ENCODE data around the gene SRC.

DNA sequence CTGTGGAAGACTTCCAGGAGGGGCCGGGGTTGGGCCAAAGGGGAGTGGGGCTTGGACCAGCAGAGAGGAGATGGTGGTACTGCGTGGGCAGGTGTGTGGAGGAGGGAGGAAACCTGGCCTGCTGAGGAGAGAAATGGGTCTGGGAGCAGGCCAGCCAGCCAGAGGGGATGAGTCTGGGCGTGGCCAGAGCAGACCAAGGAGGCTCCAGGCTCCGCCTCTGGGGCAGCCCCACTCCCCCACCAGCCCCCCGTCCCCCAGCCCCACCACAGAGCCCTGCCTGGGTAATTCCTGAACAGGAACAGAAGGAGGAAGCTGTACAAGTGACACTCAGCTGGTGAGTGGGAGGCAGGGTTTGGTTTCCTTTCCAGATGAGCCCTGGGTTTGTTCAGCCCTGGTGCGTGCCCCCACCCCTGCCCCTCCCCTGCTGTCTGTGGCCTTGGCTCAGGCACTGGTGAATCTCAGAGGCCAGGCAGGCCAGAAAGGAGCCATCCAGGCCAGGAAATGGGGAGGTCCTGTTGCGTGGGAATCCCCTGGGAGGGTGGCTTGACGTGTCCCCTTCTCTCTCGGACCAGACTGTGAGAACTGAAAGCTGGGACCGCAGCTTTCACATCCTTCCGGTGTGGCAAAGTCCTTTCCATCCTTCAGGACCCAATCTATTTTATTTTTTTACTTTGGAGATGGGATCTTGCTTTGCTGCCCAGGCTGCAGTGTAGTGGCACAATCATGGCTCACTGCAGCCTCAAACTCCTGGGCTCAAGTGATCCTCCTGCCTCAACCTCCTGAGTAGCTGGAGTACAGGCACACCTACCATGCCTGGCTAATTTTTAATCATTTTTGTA is 9.4 kb upstream of the SRC start:
- no peak for TF ChIP-seq EZH2phosphoT487 (IDR thresholded peaks at IDR 0.05; ENCODE audit: unreplicated experiment)
- TF ChIP-seq, protein P1, sequence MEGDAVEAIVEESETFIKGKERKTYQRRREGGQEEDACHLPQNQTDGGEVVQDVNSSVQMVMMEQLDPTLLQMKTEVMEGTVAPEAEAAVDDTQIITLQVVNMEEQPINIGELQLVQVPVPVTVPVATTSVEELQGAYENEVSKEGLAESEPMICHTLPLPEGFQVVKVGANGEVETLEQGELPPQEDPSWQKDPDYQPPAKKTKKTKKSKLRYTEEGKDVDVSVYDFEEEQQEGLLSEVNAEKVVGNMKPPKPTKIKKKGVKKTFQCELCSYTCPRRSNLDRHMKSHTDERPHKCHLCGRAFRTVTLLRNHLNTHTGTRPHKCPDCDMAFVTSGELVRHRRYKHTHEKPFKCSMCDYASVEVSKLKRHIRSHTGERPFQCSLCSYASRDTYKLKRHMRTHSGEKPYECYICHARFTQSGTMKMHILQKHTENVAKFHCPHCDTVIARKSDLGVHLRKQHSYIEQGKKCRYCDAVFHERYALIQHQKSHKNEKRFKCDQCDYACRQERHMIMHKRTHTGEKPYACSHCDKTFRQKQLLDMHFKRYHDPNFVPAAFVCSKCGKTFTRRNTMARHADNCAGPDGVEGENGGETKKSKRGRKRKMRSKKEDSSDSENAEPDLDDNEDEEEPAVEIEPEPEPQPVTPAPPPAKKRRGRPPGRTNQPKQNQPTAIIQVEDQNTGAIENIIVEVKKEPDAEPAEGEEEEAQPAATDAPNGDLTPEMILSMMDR (conservative IDR thresholded peaks at IDR 0.05; ENCODE audit: low read depth in 2 of 2), result no peak
- no peak for TF ChIP-seq POLR2AphosphoS5 (IDR thresholded peaks at IDR 0.05; ENCODE audit: low read depth)
- no peak for TF ChIP-seq EZH2 (IDR thresholded peaks at IDR 0.05; ENCODE audit: low read depth, unreplicated experiment)
- TF ChIP-seq CREB1 (CRISPR knock-in tag; IDR thresholded peaks at IDR 0.05; ENCODE audit: low read depth), result no peak
- no peak for TF ChIP-seq JUNB (IDR thresholded peaks at IDR 0.05; ENCODE audit: unreplicated experiment)
- TF ChIP-seq, protein P2, sequence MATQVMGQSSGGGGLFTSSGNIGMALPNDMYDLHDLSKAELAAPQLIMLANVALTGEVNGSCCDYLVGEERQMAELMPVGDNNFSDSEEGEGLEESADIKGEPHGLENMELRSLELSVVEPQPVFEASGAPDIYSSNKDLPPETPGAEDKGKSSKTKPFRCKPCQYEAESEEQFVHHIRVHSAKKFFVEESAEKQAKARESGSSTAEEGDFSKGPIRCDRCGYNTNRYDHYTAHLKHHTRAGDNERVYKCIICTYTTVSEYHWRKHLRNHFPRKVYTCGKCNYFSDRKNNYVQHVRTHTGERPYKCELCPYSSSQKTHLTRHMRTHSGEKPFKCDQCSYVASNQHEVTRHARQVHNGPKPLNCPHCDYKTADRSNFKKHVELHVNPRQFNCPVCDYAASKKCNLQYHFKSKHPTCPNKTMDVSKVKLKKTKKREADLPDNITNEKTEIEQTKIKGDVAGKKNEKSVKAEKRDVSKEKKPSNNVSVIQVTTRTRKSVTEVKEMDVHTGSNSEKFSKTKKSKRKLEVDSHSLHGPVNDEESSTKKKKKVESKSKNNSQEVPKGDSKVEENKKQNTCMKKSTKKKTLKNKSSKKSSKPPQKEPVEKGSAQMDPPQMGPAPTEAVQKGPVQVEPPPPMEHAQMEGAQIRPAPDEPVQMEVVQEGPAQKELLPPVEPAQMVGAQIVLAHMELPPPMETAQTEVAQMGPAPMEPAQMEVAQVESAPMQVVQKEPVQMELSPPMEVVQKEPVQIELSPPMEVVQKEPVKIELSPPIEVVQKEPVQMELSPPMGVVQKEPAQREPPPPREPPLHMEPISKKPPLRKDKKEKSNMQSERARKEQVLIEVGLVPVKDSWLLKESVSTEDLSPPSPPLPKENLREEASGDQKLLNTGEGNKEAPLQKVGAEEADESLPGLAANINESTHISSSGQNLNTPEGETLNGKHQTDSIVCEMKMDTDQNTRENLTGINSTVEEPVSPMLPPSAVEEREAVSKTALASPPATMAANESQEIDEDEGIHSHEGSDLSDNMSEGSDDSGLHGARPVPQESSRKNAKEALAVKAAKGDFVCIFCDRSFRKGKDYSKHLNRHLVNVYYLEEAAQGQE (IDR thresholded peaks at IDR 0.05; ENCODE audit: unreplicated experiment), result no peak
- TF ChIP-seq NANOG (IDR thresholded peaks at IDR 0.05; ENCODE audit: borderline replicate concordance), result no peak
- TF ChIP-seq, protein P3, sequence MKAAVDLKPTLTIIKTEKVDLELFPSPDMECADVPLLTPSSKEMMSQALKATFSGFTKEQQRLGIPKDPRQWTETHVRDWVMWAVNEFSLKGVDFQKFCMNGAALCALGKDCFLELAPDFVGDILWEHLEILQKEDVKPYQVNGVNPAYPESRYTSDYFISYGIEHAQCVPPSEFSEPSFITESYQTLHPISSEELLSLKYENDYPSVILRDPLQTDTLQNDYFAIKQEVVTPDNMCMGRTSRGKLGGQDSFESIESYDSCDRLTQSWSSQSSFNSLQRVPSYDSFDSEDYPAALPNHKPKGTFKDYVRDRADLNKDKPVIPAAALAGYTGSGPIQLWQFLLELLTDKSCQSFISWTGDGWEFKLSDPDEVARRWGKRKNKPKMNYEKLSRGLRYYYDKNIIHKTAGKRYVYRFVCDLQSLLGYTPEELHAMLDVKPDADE (IDR thresholded peaks at IDR 0.05), result no peak
- TF ChIP-seq ZNF114 (CRISPR knock-in tag; IDR thresholded peaks at IDR 0.05), result no peak
